ENCODE results near the gene OLFM1.
"Not testable (repeated sequence)": the region's sequence is repeated elsewhere in the genome, so short reads cannot be mapped to it uniquely, and the experiment has no call there.

OLFM1 gene

DNA sequence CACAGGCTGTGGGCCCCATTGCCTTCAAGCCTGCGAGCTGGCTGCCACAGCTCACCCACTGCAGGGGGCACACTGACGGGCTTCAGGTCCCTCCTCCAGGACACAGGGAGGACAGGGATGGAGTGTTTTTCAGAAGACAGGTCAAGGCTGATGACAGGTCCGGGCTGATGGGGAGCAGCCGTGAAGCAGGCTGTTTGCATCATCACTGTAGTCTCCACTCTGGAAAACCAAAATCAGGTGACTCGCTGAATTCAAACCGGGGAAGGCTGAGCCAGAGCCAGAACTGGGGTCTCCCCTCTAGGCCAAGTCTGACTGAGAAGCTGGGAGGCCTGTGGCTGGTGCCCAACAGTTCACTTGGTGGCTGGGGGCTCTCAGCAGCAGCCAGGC, 48.5 kb downstream of the OLFM1 start:
- no peak for DNase-seq

DNA sequence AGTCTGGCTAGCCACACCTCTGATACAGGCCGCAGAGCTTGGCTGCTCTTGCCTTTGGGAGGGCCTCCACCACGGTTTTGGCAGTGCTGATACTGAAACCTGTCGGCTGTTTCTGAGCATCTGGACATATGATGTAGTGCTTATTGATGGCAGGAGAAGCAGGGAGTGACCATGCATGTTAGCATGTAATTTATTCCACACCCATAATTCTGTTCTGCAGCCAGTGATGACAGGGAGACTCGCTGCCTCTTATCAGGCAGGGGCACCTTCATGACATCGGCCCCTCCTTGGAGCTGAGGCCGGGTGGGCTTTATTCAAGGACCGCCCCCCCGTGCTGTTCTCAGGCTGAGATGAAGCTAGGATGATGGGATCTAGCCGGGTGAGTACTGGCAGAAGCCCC, 49.0 kb downstream of the OLFM1 start:
- DNase-seq: no peak

DNA sequence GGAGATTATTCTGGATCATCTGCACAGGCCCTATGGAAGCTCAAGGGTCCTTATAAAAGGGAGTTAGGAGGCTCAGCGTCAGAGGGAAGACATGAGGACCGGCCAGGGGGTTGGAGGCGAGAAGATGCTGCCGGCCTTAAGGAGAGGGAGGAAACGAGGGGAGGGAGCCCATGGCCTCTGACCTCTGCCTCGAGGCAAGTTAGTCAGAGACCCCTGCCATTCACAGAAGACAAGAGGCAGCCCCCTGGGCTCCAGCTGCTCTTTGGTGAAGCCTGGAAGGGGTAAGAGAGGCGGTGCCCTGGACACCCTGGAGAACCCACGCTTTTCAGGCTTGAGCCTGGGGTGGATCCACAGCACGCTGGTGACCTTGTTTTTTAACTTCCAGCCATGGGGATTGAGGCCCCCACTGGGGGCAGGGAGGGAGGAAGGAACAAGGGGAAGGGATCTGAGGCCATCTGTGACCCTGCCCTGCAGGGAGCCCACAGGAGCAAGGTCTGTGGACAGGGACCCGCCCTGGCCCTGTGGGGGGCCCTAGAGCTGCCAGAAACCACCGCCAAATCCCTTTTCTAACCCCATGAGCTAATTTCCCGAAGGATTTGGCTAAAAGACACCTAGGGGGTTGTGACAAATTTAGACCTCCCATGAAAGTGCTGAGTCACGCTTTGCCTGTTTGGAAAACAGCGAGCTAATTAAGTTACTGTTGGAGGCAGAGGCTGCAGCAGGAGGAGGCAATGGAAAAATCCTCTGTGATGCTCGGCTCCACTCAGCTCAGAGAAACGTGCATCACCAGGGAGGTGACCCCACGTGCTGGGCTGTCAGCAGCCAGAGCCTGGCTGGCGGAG, 49.7 kb downstream of the OLFM1 start:
- DNase-seq: no peak

DNA sequence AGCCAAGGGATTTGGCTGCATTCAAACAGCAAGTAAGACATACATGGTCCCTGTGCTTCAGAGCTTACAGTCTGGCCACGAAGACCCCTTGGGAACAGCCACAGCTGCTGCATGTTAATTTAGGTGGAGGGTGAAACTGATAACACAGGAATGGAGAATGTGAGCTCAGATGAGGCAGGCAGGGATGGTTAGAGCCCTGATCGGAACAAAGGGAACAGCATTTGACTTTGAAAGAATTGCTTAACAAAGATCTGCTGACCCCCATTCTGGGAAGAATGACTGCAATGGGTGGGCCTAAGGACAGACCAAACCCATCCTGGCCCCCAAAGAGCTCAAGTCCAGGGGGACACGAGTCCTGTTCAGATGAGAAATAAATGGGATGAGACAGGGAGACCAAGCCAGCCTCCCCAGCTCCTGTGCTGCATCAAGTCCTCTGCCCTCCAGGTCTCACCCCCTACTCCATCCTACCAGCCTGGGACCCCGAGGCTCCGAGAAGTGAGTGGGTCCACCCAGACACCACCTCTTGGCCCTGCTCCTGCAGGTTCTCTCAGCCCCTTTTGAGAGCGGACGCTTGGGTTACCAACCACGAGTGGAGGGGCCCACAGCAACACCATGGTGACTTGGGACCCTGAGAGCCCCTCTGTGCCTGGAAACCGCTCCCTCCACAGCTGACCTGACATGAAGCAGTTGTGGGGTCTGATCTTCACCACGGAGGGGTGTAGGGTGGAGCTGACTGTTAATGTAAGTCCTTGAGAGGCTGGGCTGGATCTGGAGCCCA, 50.8 kb downstream of the OLFM1 start:
- no peak for DNase-seq

DNA sequence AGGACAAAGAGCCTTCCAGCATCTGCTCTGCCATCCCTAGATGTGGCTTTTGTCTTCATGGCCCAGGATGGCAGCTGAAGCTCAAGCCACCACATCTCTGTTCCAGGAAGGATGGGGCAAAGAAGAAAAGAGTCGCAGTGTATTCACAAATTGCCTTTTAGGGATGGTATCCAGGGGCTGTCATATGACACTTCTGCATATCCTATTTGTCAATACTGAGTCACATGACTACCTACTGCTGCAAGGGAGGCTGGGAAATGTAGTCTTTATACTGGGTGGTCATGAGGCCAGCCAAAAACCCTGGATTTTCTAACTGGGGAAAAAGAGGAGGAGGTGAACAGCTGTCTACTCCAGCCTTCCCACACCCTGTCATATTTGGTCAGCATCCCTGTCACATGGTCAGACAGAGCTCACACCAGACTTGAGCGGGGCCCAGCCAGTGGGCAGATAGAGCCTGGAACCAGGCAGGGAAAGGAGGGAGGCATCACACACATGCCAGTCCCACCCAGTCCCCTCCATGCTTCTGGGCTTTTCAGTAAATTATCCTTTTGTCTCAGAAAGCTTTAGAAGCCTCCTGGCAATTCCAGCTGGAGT, 52.0 kb downstream of the OLFM1 start:
- DNase-seq: no peak

DNA sequence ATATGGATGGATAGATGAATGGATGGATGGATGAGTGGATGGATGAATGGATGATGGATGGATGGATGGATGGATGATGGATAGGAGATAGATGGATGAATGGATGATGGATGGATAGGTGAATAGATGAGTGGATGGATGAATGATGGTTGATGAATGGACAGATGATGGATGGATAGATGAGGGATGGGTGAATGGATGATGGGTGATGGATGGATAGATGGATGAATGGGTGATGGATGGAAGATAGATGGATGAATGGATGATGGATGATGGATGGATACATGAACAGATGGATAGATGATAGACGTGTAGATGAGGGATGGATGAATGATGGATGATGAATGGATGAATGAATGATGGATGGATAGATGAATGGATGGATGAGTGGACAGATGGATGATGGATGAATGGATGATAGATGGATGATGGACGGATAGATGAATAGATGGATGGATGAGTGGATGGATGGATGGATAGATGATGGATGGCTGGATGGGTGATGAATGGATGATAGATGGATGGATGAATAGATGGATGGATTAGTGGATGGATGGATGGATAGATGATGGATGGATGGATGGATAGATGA, 53.8 kb downstream of the OLFM1 start:
- no peak for DNase-seq

DNA sequence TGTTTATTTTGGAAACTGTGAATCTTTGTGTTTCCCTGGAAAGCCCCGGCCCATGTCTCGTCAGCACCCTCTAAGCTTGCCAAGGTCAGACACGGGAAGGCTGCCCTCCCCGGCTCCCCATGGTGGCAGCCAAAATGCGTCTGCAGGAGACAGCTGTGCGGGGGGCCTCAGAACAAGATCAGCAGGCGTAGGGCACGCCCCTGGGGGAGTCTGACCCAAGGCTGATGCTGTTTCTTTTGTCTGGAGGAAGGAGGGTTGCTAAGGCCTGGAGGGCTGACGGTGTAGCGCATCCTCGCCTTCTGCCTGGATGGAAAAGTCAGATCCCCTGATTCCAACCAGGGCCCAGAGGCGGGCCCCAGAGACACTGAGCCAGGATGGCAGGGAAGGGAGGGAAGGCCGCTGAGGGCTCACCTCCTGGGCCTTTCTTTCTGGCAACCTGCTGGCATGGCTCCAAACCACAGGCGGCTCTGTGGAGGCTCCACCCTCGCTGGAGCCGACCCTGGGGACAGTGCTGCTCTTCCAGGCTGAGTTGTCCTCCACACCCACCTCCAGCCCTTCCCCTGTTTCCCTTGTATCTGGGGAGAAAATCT, 57.2 kb downstream of the OLFM1 start:
- DNase-seq: no peak

DNA sequence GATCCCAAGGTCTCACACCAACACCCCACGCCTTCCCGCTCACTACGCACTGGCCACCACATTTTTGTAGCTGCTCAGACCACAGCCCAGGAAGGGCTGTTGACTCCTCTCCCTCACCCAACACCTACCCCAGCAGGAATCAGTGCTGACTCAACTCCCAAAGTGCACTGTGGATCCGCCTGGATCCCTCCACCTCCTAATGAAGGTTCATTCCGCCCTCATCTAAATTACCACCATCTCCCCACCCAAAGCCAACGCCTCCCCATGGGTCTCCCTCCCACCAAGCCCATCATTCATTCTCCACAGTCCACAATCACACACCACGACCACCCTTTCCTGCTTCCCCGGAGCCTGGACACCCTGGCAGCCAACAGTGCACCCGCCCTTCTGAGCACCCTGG, 57.8 kb downstream of the OLFM1 start:
- DNase-seq: no peak

DNA sequence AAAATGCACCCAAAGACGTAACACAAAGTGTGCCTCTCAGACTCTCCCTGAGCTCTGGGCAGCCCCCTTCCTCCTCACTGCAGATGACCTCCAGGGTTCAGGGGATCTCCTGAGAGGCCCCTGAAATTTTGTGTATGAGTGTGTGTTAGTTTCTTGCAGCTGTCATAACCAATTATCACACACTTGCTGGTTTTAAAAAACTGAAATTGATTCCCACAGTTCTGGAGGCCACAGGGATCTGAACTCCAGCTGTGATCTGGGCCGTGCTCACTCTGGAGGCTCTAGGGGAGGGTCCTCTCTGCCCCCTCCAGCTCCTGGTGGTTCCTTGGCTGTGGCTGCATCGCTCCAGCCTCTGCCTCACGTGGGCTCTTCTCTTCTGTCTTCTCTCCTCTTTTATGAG, 58.8 kb downstream of the OLFM1 start:
- DNase-seq: no peak

DNA sequence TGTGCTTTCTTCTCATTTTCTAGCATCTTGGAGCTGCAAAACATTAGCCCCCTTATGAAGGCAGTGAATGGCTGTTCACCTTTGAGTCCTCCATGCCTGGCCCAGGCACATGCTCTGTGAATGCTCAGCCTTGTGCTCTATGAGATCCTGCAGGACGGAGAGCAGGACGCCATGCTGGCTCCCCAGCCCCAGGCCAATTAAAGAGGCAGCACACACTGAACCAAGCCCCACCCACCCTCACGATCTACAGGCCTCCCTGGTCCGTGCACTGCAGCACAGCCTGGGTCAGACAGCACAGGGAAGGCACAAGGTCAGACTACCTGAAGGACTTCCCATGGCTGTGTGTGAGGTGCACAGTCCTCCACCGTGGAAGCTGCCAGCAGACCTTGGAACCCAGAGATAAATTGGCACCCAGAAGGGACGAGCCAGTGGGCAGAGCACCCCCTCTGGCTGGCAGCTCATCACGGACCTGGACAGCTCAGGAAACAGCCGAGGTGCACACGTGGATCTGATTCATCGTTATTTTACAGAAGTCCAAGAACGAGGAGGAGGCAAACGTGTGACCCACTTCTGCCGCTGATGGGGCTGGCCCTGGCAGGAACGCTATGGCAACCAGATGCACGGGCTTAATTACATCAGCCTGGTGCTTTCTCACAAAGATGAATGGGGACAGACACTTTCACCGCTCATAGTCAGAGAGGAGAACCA, 59.5 kb downstream of the OLFM1 start:
- no peak for DNase-seq

DNA sequence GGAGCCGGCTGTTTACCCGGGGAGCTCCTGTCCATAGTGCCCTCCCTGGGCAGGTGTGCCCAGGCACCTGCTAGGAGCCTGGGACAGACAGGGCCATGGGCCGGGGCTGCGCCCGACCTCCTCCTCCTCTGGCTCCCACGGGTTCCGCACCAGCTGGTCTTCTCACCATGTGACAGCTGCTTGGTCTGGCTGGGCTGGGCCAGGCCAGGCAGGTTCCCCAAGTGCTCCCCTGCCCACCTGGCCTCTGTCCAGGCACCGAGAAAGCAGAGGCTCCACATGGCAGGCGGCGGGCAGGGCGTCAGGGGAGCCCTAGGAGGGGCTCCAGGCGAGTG, 60.0 kb downstream of the OLFM1 start:
- no peak for DNase-seq

DNA sequence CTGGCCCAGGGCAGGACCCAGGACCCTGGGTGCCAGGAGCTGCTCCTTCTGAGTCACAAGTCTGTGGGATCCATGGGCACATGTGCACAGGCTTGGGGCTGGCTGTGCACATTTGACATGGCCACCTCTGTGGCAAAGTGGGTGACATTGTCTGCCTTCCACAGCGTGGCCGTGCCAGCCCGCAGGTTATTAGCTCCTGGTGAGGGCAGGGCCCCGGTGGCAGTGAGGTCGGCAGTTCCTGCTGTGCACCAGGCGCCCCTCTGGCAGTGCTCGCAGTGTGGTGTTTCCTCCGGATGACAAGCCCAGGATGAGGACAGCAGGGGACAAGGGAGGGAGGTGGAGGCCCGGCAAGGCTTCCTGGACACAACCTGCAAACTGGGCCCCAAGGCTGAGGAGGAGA, 60.5 kb downstream of the OLFM1 start:
- DNase-seq: no peak

DNA sequence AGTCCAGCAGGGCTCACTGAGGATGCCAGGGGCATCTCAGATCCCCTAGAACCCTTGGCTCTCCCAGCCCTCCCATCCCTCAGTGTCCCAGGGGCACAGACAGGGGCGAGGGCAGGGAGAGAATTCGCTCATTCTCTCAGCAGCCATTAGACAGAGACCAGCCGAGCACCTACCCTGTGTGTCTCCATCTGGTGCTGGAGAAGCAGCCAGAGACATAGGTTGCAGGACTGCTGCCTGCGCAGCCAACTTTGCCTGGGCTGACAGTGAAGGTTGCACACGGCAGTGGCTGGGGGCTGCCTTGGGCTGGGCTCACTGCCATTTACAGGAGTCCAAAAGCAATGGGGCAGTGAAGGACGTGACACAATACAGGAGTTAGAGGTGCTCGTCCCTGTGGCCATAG, 60.9 kb downstream of the OLFM1 start:
- no peak for DNase-seq

DNA sequence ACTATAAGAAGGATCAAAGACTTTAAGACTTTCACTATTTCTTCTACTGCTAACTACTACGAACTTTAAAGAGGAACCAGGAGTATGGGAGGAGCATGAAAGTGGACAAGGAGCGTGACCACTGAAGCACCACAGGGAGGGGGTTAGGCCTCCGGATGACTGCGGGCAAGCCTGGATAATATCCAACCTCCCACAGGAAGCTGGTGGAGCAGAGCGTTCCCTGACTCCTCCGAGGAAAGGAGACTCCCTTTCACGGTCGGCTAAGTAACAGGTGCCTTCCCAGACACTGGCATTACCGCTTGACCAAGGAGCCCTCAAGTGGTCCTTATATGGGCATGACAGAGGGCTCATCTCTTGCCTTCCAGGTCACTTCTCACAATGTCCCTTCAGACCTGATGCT, 62.4 kb downstream of the OLFM1 start:
- DNase-seq: not testable (repeated sequence)

DNA sequence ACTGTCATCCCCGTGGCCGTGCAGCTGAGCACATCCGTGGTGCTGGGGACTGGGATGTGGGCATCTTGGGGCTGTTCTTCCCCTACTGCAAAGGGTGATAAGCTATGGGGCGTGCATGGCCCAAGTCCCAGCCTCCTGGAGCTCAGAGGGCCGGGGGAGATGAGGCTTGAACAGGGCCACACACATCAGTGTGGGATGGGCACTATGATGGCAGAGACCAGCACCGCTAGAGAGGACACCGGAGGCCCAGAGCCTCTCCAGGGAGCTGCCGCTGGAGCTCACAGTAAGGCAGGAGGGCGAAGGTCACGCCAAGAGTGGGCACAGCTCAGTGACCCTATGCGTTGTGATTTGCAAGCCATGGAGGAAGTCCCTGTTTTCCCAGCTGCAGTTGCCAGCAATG, 63.5 kb downstream of the OLFM1 start:
- DNase-seq: no peak

DNA sequence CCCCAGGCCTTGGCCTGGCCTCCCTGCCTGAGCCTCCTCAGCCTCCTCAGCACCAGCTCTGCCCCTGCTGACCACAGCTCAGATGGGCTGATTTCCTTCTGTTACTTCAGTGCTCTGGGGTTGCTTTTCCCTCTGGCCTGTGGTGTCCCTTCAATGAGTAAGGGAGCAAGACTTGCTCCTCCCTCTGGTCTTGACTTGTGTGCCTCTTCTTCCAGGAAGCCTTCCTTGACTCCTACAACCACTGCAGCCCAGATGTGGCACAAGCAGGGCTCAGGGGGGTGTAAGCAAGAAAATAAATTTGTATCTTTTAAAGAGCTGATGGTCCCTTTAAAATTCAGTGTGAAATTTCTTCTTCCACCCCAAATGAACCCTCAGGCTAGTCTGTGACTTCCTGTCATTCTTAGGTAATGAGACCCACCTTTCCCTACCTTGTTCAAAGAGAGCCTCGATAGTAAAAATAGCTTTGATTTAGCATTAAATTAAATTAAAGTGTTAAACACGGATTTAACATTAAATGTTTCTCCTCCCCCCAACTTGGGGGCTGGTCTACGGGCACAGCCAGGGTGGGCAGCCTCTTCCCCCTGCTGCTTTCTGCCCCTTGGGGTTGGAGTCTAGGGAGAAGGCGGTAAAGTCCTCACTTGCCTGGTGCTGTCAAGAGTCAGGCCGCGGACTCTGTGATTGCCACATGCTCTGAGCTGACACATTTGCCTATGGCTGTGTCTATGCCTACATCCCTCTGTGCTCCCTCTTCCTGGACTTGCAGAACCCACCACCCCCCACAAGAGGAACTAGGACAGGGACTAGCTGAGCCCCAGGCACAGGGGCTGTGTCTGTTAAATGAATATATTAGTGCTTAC, 64.5 kb downstream of the OLFM1 start:
- DNase-seq: no peak

DNA sequence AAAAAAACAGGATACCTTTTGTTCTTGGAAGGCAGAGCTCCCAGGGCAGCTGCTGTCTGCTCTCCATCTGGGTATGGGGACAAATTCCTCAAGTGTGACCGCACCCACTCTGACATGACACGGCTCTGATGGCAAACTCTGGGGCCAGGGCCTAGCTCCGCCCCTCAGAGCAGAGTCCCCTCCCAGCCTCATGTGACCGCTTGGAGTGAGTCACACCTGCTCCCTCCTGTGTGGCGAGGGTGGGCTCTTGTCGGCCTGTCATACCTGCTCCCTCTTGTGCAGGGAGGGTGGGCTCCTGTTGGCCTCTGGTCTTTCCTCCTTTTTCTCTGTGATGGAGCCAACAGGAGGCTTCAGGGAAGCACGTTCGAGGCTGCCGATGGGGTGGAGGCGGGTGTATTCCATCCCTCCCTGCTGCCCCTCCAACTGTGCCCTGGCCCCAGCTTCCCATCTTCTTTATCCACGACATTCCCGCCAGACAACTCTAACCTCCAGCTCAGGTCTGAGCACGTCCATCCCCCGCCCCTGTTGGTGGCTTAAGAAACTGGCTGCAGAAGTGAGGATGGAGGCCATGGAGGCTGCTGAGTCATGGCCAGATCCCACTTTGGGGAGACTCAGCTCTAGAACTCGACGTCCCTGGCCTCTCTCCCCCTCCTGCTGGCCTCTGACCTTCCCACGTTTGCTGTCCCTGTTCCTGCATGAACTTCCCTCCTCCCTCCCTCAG, 65.3 kb downstream of the OLFM1 start:
- no peak for DNase-seq

DNA sequence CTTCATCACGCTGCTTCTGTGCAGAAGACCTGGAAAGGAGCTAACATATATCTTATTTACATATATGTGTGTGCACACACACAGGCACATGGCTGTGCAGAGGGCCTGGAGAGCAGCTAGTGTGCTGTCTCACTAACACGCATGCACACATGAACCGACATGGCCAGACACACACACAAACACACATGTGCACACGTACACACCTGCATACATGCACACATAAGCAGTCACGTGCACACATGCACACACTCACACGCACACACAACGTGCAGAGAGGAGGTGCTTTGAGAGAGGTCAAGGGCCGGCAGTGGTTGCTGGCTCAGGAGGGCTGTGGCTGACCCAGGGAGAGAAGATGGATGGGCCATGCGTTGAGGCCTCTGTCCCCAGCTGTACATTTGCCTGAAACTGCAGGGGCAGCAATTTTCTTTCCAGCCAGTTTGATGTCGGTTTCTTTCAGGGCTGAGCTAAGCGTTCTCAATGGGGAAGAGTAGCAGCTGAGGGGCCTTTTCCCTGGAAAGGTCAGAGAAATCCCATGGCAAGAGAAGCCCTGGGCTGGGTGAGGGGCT, 66.7 kb downstream of the OLFM1 start:
- DNase-seq: no peak

DNA sequence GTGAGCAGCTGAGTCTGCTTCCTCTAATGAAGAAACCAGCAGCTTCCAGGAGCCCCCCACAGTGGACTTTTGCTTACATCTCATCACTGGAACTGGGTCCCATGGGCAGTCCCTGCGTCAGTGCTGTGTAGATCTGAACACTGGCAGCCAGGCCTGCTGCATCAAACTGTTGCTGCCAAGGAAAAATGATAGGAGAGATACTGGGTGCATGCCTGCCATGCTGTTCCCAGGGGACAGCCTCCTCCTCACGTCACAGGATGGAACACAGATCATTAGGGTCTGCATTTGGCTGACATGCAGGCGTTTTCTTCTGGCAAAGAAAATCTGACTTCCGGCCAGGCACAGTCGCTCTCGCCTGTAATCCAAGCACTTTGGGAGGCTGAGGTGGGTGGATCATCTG, 67.9 kb downstream of the OLFM1 start:
- no peak for DNase-seq

Data from stimulated activated CD4-positive, alpha-beta T cell treated with anti-CD3 and anti-CD28 coated beads, Interleukin-4, amount 100 ng/mL, for 4 hours (primary cell).